ENCODE measurements around the gene ETS1.
A peak's percentile ranks its signal among the peaks of the same experiment; 100 is the strongest.

ETS1 gene

GRCh38 chr11:128587415-128587814 lies at the start of gene ETS1:
Gene ETS1, minus strand, starts transcription at chr11:128587558. Its CDS starts 14,428 bp downstream, at chr11:128573130.
- DNase-seq: no peak

- DNase-seq: no peak
These were observed 47.0 kb upstream of the ETS1 start for GRCh38 chr11:128634395-128634794.

GRCh38 chr11:128633384-128633965 lies 46.1 kb upstream of the ETS1 start:
- no peak for DNase-seq

- DNase-seq: peak; percentile 22
These were observed 44.9 kb upstream of the ETS1 start for GRCh38 chr11:128632141-128632791.

- peak; percentile 83 for DNase-seq
These were observed 43.2 kb upstream of the ETS1 start for GRCh38 chr11:128630367-128631230.

GRCh38 chr11:128629516-128630106 lies 42.3 kb upstream of the ETS1 start:
- DNase-seq: no peak

GRCh38 chr11:128628686-128629085 lies 41.3 kb upstream of the ETS1 start:
- no peak for DNase-seq

- no peak for DNase-seq
These were observed 40.9 kb upstream of the ETS1 start for GRCh38 chr11:128628325-128628673.

- DNase-seq: no peak
These were observed 40.4 kb upstream of the ETS1 start for GRCh38 chr11:128627666-128628324.

GRCh38 chr11:128626913-128627665 lies 39.7 kb upstream of the ETS1 start:
- no peak for DNase-seq

- no peak for DNase-seq
These were observed 38.4 kb upstream of the ETS1 start for GRCh38 chr11:128625746-128626145.

GRCh38 chr11:128625326-128625725 lies 38.0 kb upstream of the ETS1 start:
- no peak for DNase-seq

- no peak for DNase-seq
These were observed 37.2 kb upstream of the ETS1 start for GRCh38 chr11:128624269-128625175.

- DNase-seq: no peak
These were observed 35.7 kb upstream of the ETS1 start for GRCh38 chr11:128623091-128623490.

- no peak for DNase-seq
These were observed 34.5 kb upstream of the ETS1 start for GRCh38 chr11:128621601-128622501.

- DNase-seq: no peak
These were observed 33.1 kb upstream of the ETS1 start for GRCh38 chr11:128620309-128621100.

GRCh38 chr11:128619540-128620308 lies 32.4 kb upstream of the ETS1 start:
- no peak for DNase-seq

GRCh38 chr11:128619007-128619406 lies 31.6 kb upstream of the ETS1 start:
- DNase-seq: no peak
